VCaP (cell line): ENCODE measurements around the gene ABCA3.

Source experiments
- H3K27ac ChIP-seq: fragments of 450-650 bp; 2 replicates; pipeline ENCODE4 v1.5.1; 2017
- TF ChIP-seq, protein P1 (sequence below): fragments of 450-650 bp; conservative IDR thresholded peaks from 2 replicates; pipeline ENCODE4 v1.5.1; 2017; ENCODE audit warnings: mild to moderate bottlenecking, moderate library complexity

Gene ABCA3

GRCh38 chr16:2383501-2383900 lies 43.0 kb upstream of the ABCA3 start:
- no peak overlapping the region for H3K27ac ChIP-seq
- TF ChIP-seq, protein P1, sequence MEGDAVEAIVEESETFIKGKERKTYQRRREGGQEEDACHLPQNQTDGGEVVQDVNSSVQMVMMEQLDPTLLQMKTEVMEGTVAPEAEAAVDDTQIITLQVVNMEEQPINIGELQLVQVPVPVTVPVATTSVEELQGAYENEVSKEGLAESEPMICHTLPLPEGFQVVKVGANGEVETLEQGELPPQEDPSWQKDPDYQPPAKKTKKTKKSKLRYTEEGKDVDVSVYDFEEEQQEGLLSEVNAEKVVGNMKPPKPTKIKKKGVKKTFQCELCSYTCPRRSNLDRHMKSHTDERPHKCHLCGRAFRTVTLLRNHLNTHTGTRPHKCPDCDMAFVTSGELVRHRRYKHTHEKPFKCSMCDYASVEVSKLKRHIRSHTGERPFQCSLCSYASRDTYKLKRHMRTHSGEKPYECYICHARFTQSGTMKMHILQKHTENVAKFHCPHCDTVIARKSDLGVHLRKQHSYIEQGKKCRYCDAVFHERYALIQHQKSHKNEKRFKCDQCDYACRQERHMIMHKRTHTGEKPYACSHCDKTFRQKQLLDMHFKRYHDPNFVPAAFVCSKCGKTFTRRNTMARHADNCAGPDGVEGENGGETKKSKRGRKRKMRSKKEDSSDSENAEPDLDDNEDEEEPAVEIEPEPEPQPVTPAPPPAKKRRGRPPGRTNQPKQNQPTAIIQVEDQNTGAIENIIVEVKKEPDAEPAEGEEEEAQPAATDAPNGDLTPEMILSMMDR = no peak

- TF ChIP-seq, protein P1 = no peak
Measured at GRCh38 chr16:2374644-2375043, 34.1 kb upstream of the ABCA3 start.

GRCh38 chr16:2373176-2373575 lies 32.6 kb upstream of the ABCA3 start:
- TF ChIP-seq, protein P1 = no peak
- H3K27ac ChIP-seq = no peak overlapping the region

More at GRCh38 chr16:2374644-2375043, 34.1 kb upstream of the ABCA3 start:
- H3K27ac ChIP-seq = no peak overlapping the region

DNA sequence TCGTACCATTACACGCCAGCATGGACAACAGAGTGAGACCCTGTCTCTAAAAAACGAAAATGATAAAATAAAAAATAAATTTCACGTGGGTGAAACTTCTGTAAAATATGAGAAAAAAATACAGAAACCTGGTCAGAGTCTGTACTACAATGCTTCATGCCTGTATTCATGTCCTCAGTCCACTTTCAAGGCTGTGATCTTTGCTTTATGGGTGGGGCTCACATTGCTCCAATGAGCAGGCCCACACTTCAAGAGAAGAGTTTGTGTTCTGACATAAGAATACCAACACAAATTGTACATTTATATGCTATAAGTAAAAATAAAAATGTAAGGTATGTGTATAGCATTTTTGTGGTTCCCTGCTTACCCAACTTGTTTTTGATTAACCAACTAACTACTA lies 32.2 kb upstream of the ABCA3 start:
- H3K27ac ChIP-seq = no peak overlapping the region
- TF ChIP-seq, protein P1 = no peak

DNA sequence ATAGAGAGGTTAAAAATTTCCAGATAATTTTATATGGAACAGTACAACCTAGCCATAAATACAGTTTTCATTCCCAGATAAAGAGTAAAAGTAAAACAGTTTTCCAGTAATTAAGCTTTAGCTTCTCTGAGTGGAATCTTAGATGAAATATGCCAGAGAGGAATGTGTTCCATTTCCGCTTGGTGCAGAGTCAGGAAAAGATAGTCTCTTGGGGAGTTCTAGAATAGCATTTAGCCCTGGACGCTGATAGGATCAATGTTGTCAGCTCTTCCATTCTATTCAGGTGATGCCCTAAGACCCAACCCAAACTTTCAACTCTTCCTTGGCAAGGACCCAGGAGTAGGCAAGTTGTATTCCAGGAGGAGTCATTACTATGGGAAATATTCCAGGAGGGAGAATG lies 30.9 kb upstream of the ABCA3 start:
- TF ChIP-seq, protein P1 = no peak
- H3K27ac ChIP-seq = no peak overlapping the region

DNA sequence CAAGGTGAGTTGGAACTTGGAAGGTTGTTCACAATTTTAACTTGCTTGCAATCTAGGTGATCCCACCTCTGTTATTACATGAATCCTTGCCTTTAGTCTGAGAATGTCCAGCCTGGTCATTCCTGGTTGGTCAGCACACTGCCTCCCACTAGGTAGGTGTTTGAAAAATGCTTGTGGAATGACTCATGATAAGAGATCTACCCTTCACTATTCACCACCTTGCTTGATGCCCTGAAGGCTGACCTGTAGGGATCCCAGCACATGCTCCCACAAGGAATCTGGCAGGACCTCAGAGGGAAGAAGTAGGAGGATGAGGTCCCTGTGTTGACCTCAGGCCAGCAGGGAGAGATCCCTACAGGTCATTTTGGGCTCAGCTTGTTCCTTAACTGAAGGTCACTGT lies 30.2 kb upstream of the ABCA3 start:
- TF ChIP-seq, protein P1 = no peak
- no peak overlapping the region for H3K27ac ChIP-seq

DNA sequence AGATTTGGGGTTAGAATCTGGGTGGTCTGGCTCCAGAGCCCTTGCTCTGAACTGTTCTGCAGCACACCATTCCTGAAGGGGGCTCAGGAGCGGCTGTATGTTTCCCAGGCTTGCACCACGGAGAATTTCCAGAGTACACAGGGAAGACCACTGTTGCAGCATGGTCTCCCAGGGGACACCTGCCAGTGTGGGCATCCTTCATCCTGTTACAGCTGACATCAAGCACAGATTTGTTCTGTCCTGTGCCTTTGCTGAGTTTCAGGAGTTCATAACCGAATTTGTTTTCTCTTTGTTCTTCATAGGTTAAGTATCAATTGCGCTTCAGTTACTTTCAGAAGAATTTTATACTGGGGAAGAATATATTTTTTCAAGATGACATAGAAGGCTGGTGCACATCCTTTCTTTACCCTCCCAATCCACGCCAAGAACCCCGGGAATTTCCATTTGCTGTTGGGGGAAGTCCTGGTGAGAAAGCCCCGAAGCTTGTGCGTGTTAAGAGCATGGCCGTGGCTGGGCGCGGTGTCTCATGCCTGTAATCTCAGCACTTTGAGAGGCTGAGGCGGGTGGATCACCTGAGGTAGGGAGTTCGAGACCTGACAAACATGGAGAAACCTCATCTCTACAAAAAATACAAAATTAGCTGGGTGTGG lies 26.3 kb upstream of the ABCA3 start:
- no peak overlapping the region for H3K27ac ChIP-seq
- TF ChIP-seq, protein P1 = no peak
